HepG2 (cell line): ENCODE data around the gene TEX14. TPM values are rescaled to one million over a fixed set of nuclear protein-coding genes. Genes with fewer than 3 reads are reported as not detected.

ENCODE experiments used
- ATAC-seq: fragments of 200-7000 bp; cut with Tn5 transposase; 3 replicates; pipeline ENCODE4 v1.9.1; 2020; ENCODE audit warnings: mild to moderate bottlenecking, moderate library complexity
- BruUV-seq: library from RNA; stranded (reverse); fragments of 400-500 nt; replicated peaks from 2 replicates; lab custom pipeline; 2021; lab: Mats Ljungman, UMichigan
- CTCF ChIA-PET: fragments of 300-600 bp; formaldehyde crosslinking; extraction: SDS; loops from one replicate; lab custom pipeline; 2021; ENCODE audit warnings: low total read pairs, inconsistent platforms, low intra/inter-chr PET ratio; lab: Yijun Ruan, JAX
- POLR2A ChIA-PET: fragments of 350-600 bp; sonication (Branson Sonifier 250); formaldehyde crosslinking; loops from one replicate; lab custom pipeline; 2020; ENCODE audit warnings: antibody characterized with exemption, inconsistent platforms; lab: Yijun Ruan, JAX
- DNase-seq: peaks from one replicate; pipeline ENCODE4 v3.0.0-alpha.2; 2015; ENCODE audit warnings: low spot score
- FAIRE-seq: peaks from 3 replicates; lab custom pipeline; 2011; peaks lifted over from hg19 to GRCh38; lab: Jason Lieb, UNC
- H2AFZ ChIP-seq: one replicate; pipeline ENCODE4 v1.6.1; 2011; ENCODE audit warnings: low read length, inconsistent platforms
- H3K27ac ChIP-seq: fragments of 300-600 bp; 3 replicates; pipeline ENCODE4 v1.8.0; 2011; ENCODE audit warnings: mixed run types, mild to moderate bottlenecking, mixed read lengths, low read length, inconsistent platforms; ENCODE audit not compliant: insufficient read depth; ENCODE audit errors: extremely low read length
- H3K27me3 ChIP-seq, 2 experiments: fragments of 200-600 bp in 1 of 2; 2 replicates in 1 of 2; 3 replicates in 1 of 2; pipeline versions ENCODE4 v1.6.0 to v1.8.0; 2011; ENCODE audit warnings: low read length in 2 of 2, mild to moderate bottlenecking in 2 of 2, moderate library complexity in 2 of 2, inconsistent platforms in 1 of 2; ENCODE audit not compliant: insufficient read depth in 2 of 2, control insufficient read depth in 1 of 2
- H3K36me3 ChIP-seq, 2 experiments: fragments of 200-600 bp in 1 of 2; replicated peaks in 1 of 2; 2 replicates in 1 of 2; 3 replicates in 1 of 2; pipeline versions ENCODE4 v1.5.1 to v1.8.0; 2011; ENCODE audit warnings: low read length in 2 of 2, inconsistent platforms in 1 of 2; ENCODE audit not compliant: insufficient read depth in 2 of 2, control insufficient read depth in 1 of 2
- H3K4me1 ChIP-seq: 2 replicates; pipeline ENCODE4 v1.5.1; 2012; ENCODE audit warnings: low read length, inconsistent platforms; ENCODE audit not compliant: insufficient read depth
- H3K4me2 ChIP-seq: 2 replicates; pipeline ENCODE4 v1.6.0; 2011; ENCODE audit warnings: low read depth, low read length, inconsistent platforms
- H3K4me3 ChIP-seq, 3 experiments: fragments of 200-600 bp in 1 of 3; sonication (generic), shearing (Covaris generic) in 1 of 3; replicated peaks in 1 of 3; 2 replicates each; pipeline ENCODE4 v1.5.1; 2011 to 2016; ENCODE audit warnings: low read length in 3 of 3, inconsistent platforms in 2 of 3, low read depth in 2 of 3, mild to moderate bottlenecking in 2 of 3, control low read depth in 1 of 3, mixed read lengths in 1 of 3; ENCODE audit not compliant: insufficient read depth in 1 of 3
- H3K79me2 ChIP-seq: one replicate; pipeline ENCODE4 v1.6.1; 2011; ENCODE audit warnings: low read length, inconsistent platforms; ENCODE audit not compliant: insufficient read depth
- H3K9ac ChIP-seq: 2 replicates; pipeline ENCODE4 v1.6.0; 2011; ENCODE audit warnings: mild to moderate bottlenecking, low read depth, low read length, inconsistent platforms; ENCODE audit not compliant: insufficient read depth
- H3K9me3 ChIP-seq: 2 replicates; pipeline ENCODE4 v1.5.1; 2012; ENCODE audit warnings: mild to moderate bottlenecking, low read length
- H4K20me1 ChIP-seq: 2 replicates; pipeline ENCODE4 v1.6.0; 2011; ENCODE audit warnings: inconsistent platforms, mild to moderate bottlenecking, low read length, moderate library complexity; ENCODE audit not compliant: insufficient read depth
- E2F1 ChIP-seq: sonication (generic); formaldehyde crosslinking; IDR thresholded peaks from 2 replicates; pipeline ENCODE4 v1.5.0; 2020; ENCODE audit warnings: missing genetic modification reagents
- E2F2 ChIP-seq: sonication (generic); formaldehyde crosslinking; IDR thresholded peaks from 2 replicates; pipeline ENCODE4 v1.4.0; 2020; ENCODE audit warnings: missing genetic modification reagents, borderline replicate concordance
- GMEB2 ChIP-seq: IDR thresholded peaks from 2 replicates; pipeline ENCODE4 v1.6.1; 2016; ENCODE audit warnings: missing biosample characterization, missing genetic modification reagents, low read depth
- KLF12 ChIP-seq: sonication (generic); formaldehyde crosslinking; IDR thresholded peaks from 2 replicates; pipeline ENCODE4 v1.4.0; 2020; ENCODE audit warnings: missing genetic modification reagents, borderline replicate concordance
- PCBP1 ChIP-seq: fragments of 200-400 bp; formaldehyde crosslinking; IDR thresholded peaks from 2 replicates; pipeline ENCODE4 v1.6.1; 2017; ENCODE audit warnings: mild to moderate bottlenecking, low read depth, low read length, borderline replicate concordance
- ZBTB4 ChIP-seq: sonication (generic); formaldehyde crosslinking; IDR thresholded peaks from 2 replicates; pipeline ENCODE4 v1.4.0; 2020; ENCODE audit warnings: missing genetic modification reagents, mild to moderate bottlenecking, borderline replicate concordance
- ZFP62 ChIP-seq: sonication (generic); formaldehyde crosslinking; IDR thresholded peaks from 2 replicates; pipeline ENCODE4 v1.4.0; 2020; ENCODE audit warnings: missing genetic modification reagents
- ZMYM2 ChIP-seq: sonication (generic); formaldehyde crosslinking; IDR thresholded peaks from 2 replicates; pipeline ENCODE4 v1.8.0; 2022; ENCODE audit warnings: mild to moderate bottlenecking, missing genetic modification reagents
- ZNF746 ChIP-seq: sonication (generic); formaldehyde crosslinking; IDR thresholded peaks from 2 replicates; pipeline ENCODE4 v1.8.0; 2022; ENCODE audit warnings: mild to moderate bottlenecking, missing genetic modification reagents
- ZNF816 ChIP-seq: sonication (generic); formaldehyde crosslinking; IDR thresholded peaks from 2 replicates; pipeline ENCODE4 v1.8.0; 2022; ENCODE audit warnings: missing genetic modification reagents, mild to moderate bottlenecking, borderline replicate concordance
- WGBS: methylation state at CpG from one replicate; pipeline ENCODE4 v1.1.6; 2017; ENCODE audit warnings: low lambda C conversion rate; 5-methylcytosine and 5-hydroxymethylcytosine counted together
- in situ Hi-C: cut with HindIII; loops from 2 replicates; pipeline ENCODE4 v1.10.0; 2017; ENCODE audit warnings: low pct_unique_long_range_greater_than_20kb; ENCODE audit not compliant: extremely low pct_ligation_motif_present
- intact Hi-C: fragments of 100-400 bp; cut with micrococcal nuclease; formaldehyde crosslinking; loops from one replicate; pipeline ENCODE4 v1.10.0; 2022; ENCODE audit not compliant: unreplicated experiment
- polyA plus RNA-seq, 8 experiments: library from polyadenylated mRNA; depleted of rRNA in 3 of 8; stranded (reverse) in 7 of 8; unstranded in 1 of 8; fragments of >200 nt; fragmentation: Illumina TruSeq in 4 of 8; extraction: Trizol in 4 of 8; gene quantifications; 2 replicates each; pipeline versions ENCODE4 v1.2.1 to v1.2.3, GENCODE V29; 2011 to 2016; ENCODE audit warnings: low read depth in 4 of 8, missing spikeins in 1 of 8, mixed read lengths in 1 of 8; ENCODE audit not compliant: insufficient read depth in 1 of 8
- total RNA-seq, 5 experiments: library from RNA; depleted of rRNA; stranded (reverse); fragments of >200 nt; fragmentation: Illumina TruSeq; extraction: Trizol; gene quantifications; 2 replicates each; pipeline ENCODE4 v1.2.3, GENCODE V29; 2016; ENCODE audit warnings: low read depth in 1 of 5
- TF ChIP-seq, protein P1 (sequence below): sonication (generic); formaldehyde crosslinking; IDR thresholded peaks from 2 replicates; pipeline ENCODE4 v1.4.0; 2020; ENCODE audit warnings: missing genetic modification reagents, mild to moderate bottlenecking, borderline replicate concordance

Gene TEX14
- total and polyA plus RNA-seq, 2 of the 13 experiments (the other 11 are each of a cell fraction or from before 2014, with no cell fraction given) = 0.04 to 0.07 TPM

DNA sequence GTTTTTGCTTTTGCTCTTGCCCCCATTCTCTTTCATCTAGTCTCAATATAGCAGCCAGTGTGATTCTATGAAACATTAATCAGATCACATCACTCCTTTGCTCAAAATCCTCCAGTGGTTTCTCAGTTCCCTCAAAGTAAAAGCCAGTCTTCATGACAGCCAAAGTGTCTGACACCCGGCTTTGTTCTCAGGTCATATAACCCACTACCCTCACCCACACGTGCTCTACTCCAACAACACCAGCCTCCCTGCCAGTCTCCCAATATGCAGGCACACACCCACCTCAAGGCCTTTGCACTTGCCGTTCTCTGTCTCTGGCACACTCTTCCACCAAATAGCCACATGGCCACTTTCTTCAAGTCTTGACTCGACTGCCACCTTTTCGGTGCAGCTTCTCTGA, 181.8 kb downstream of the TEX14 start:
- in situ Hi-C loops = no loop called here
- no peaks in the 10 kb centered on the region; a peak in 1 of 5 replicates for H3K27me3 ChIP-seq
- WGBS = 96% methylated on average over 5 of the region's 5 CpGs
- DNase-seq (no peak), FAIRE-seq (no peak), ATAC-seq (no peak)
- intact Hi-C loops = no loop called here
- CTCF ChIA-PET = no interaction called here
- no peak overlapping the region for H3K9ac ChIP-seq
- H3K27ac ChIP-seq = no peak overlapping the region
- H2AFZ ChIP-seq = no peak overlapping the region
- no peaks in the 10 kb centered on the region; the same call in 1 of the 2 replicates for H4K20me1 ChIP-seq
- TF ChIP-seq, protein P1, sequence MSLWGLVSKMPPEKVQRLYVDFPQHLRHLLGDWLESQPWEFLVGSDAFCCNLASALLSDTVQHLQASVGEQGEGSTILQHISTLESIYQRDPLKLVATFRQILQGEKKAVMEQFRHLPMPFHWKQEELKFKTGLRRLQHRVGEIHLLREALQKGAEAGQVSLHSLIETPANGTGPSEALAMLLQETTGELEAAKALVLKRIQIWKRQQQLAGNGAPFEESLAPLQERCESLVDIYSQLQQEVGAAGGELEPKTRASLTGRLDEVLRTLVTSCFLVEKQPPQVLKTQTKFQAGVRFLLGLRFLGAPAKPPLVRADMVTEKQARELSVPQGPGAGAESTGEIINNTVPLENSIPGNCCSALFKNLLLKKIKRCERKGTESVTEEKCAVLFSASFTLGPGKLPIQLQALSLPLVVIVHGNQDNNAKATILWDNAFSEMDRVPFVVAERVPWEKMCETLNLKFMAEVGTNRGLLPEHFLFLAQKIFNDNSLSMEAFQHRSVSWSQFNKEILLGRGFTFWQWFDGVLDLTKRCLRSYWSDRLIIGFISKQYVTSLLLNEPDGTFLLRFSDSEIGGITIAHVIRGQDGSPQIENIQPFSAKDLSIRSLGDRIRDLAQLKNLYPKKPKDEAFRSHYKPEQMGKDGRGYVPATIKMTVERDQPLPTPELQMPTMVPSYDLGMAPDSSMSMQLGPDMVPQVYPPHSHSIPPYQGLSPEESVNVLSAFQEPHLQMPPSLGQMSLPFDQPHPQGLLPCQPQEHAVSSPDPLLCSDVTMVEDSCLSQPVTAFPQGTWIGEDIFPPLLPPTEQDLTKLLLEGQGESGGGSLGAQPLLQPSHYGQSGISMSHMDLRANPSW (CRISPR knock-in tag) = no peak
- TF ChIP-seq ZBTB4 (CRISPR knock-in tag) (no peak), E2F2 (CRISPR knock-in tag) (no peak), ZFP62 (CRISPR knock-in tag) (no peak), GMEB2 (CRISPR knock-in tag) (no peak), E2F1 (CRISPR knock-in tag) (no peak), PCBP1 (no peak), ZMYM2 (no peak), KLF12 (no peak), ZNF816 (no peak), ZNF746 (CRISPR knock-in tag) (no peak)
- BruUV-seq = no TSS peak
- no peak overlapping the region for H3K4me3 ChIP-seq
- H3K4me1 ChIP-seq = peaks cover 47% of the 10 kb centered on the region
- H3K79me2 ChIP-seq = peaks cover 18% of the 10 kb centered on the region
- no peak overlapping the region for H3K4me2 ChIP-seq
- no peaks in the 10 kb centered on the region for H3K9me3 ChIP-seq
- H3K36me3 ChIP-seq = peaks cover 37 to 80% of the 10 kb centered on the region in 2 experiments
- POLR2A ChIA-PET = no interaction called here
